Measurements from ENCODE around the gene CHMP3. TPM values are rescaled to one million over a fixed set of nuclear protein-coding genes. Genes with fewer than 3 reads are reported as not detected.

The CHMP3 gene
- total and polyA plus RNA-seq, 2 of the 8 experiments (the other 6 are each of a cell fraction or from before 2014, with no cell fraction given) = 11.7 to 21.9 TPM

DNA sequence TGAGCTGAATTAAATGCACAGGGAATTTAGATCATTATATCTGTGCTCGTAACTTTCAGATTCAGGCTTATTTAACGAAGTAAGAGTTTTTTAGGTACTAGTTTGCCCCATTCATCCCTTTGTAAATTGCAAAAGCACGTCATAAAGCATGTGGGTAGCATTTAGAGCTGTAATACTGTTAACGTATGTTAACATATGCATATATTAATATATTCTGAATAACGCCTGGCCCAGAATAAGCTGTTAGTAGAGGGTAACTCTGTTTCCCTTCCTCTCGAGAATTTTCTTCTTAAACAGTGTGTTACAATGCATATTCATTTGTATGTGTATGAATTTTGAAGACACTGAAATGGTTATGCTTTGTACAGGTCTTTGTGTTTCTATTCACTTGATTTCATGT, 91.6 kb downstream of the CHMP3 start (continued):
- TF ChIP-seq TEAD4 (IDR thresholded peaks at IDR 0.05; ENCODE audit: low read depth, low read length) (no peak), JUN (IDR thresholded peaks at IDR 0.05; ENCODE audit: low read depth, low read length) (no peak), POLR2A (IDR thresholded peaks at IDR 0.05; ENCODE audit: control extremely low read depth in 1 of 2, low read depth in 2 of 2, low read length in 2 of 2) (no peak), SIN3A (conservative IDR thresholded peaks at IDR 0.05 in 1 of 2, IDR thresholded peaks at IDR 0.05 in 1 of 2; ENCODE audit: low read depth in 1 of 2, low read length in 2 of 2) (no peak), ZNF274 (IDR thresholded peaks at IDR 0.05; ENCODE audit: borderline replicate concordance, extremely low read depth, low read length) (no peak)

Measured in H1 (cell line).